BLaER1 (cell line): Measurements from ENCODE around the gene SEC16B.
A peak's percentile ranks its signal among the peaks of the same experiment; 100 is the strongest.

Source experiments
- H3K27ac ChIP-seq: shearing (Covaris generic); formaldehyde crosslinking; 2 replicates; pipeline ENCODE4 v1.8.1; 2022
- H3K27me3 ChIP-seq: shearing (Covaris generic); formaldehyde crosslinking; 2 replicates; pipeline ENCODE4 v1.8.1; 2022
- H3K36me3 ChIP-seq: shearing (Covaris generic); formaldehyde crosslinking; 2 replicates; pipeline ENCODE4 v1.8.1; 2022
- H3K4me1 ChIP-seq: shearing (Covaris generic); formaldehyde crosslinking; 2 replicates; pipeline ENCODE4 v1.8.1; 2022
- H3K4me2 ChIP-seq: shearing (Covaris generic); formaldehyde crosslinking; 2 replicates; pipeline ENCODE4 v1.8.1; 2022
- H3K4me3 ChIP-seq: shearing (Covaris generic); formaldehyde crosslinking; 2 replicates; pipeline ENCODE4 v1.8.1; 2022
- H3K9ac ChIP-seq: shearing (Covaris generic); formaldehyde crosslinking; 2 replicates; pipeline ENCODE4 v1.8.1; 2022
- H3K9me3 ChIP-seq: shearing (Covaris generic); formaldehyde crosslinking; 2 replicates; pipeline ENCODE4 v1.8.1; 2022
- H4K20me1 ChIP-seq: shearing (Covaris generic); formaldehyde crosslinking; 2 replicates; pipeline ENCODE4 v1.8.1; 2022
- Cebpa-rat ChIP-seq: shearing (Covaris generic); IDR thresholded peaks from 2 replicates; pipeline ENCODE4 v1.8.1; 2022

The SEC16B gene, protein sequence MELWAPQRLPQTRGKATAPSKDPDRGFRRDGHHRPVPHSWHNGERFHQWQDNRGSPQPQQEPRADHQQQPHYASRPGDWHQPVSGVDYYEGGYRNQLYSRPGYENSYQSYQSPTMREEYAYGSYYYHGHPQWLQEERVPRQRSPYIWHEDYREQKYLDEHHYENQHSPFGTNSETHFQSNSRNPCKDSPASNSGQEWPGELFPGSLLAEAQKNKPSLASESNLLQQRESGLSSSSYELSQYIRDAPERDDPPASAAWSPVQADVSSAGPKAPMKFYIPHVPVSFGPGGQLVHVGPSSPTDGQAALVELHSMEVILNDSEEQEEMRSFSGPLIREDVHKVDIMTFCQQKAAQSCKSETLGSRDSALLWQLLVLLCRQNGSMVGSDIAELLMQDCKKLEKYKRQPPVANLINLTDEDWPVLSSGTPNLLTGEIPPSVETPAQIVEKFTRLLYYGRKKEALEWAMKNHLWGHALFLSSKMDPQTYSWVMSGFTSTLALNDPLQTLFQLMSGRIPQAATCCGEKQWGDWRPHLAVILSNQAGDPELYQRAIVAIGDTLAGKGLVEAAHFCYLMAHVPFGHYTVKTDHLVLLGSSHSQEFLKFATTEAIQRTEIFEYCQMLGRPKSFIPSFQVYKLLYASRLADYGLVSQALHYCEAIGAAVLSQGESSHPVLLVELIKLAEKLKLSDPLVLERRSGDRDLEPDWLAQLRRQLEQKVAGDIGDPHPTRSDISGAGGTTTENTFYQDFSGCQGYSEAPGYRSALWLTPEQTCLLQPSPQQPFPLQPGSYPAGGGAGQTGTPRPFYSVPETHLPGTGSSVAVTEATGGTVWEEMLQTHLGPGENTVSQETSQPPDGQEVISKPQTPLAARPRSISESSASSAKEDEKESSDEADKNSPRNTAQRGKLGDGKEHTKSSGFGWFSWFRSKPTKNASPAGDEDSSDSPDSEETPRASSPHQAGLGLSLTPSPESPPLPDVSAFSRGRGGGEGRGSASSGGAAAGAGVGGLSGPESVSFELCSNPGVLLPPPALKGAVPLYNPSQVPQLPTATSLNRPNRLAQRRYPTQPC

DNA sequence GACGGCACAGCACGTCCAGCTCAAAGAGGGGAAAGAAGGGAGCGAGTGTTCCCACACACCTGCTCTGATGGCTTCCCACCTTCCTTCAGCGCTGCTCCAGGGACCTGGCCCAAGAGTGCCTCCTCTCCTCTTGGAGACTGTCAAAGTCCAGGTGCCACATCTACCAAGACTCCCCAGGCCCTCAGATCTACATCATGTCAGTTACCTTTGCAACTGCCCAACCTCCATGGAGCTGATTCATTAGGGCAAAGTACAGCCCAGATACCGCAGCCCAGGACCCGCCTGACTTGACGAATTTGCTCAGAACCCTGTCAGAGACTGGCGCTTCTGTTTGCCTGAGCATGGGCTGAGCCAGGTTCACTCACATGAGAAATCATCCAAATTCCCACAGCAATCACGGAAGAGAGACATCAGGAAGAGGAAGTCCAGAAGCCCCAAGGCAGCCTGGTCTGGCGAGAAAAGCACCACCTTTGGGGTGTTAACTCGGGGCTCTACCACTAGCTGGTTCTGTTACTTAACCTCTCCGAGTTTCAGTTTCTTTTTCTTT lies at the start of gene SEC16B:
TSS of gene SEC16B (minus strand) at position 234 of the 547 bp plus-strand sequence. CDS start 2,077 bp downstream, outside the sequence.
- Histone ChIP-seq H3K36me3 (no peaks in the 10 kb centered on the region), H3K27ac (no peak within 1 kb of the TSS), H3K4me2 (no peak within 1 kb of the TSS), H3K9me3 (no peaks in the 10 kb centered on the region), H3K4me3 (no peak within 1 kb of the TSS), H3K4me1 (no peaks in the 10 kb centered on the region), H3K27me3 (no peaks in the 10 kb centered on the region), H3K9ac (no peak within 1 kb of the TSS), H4K20me1 (no peaks in the 10 kb centered on the region)
- TF ChIP-seq Cebpa-rat: no peak

DNA sequence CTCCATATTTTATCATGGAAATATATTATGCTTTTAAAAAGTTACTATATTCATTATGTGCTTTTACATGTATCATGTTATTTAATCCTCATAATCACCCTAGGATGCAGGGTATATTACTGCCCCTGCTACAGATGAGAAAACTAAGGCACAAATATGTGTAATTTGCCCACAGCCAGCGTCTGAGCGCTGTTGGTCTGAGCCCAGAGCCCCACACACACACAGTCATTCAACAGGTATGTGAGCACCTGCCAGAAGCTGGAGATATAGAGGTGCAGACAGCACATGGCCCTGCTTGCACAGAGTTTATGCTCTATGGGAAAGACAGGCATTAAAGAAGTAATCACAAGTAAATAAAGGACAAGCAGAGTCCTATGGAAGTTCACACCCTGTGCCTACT lies 49.8 kb upstream of the SEC16B start:
- Histone ChIP-seq H3K4me3 (no peak overlapping the region), H3K36me3 (no peaks in the 10 kb centered on the region), H3K9me3 (peaks cover 8% of the 10 kb centered on the region), H3K4me2 (no peak overlapping the region), H3K9ac (no peak overlapping the region), H4K20me1 (no peaks in the 10 kb centered on the region), H3K27me3 (no peaks in the 10 kb centered on the region), H3K27ac (no peak overlapping the region), H3K4me1 (no peaks in the 10 kb centered on the region)
- TF ChIP-seq Cebpa-rat: no peak

GRCh38 chr1:178019208-178019607 lies 49.4 kb upstream of the SEC16B start:
- H3K9ac ChIP-seq: no peak overlapping the region
- no peak overlapping the region for H3K4me3 ChIP-seq
- no peak for TF ChIP-seq Cebpa-rat
- H3K4me2 ChIP-seq: no peak overlapping the region
- no peaks in the 10 kb centered on the region for H3K27me3 ChIP-seq
- H3K27ac ChIP-seq: no peak overlapping the region
- H3K4me1 ChIP-seq: no peaks in the 10 kb centered on the region
- H4K20me1 ChIP-seq: no peaks in the 10 kb centered on the region
- H3K36me3 ChIP-seq: no peaks in the 10 kb centered on the region
- H3K9me3 ChIP-seq: peaks cover 8% of the 10 kb centered on the region

DNA sequence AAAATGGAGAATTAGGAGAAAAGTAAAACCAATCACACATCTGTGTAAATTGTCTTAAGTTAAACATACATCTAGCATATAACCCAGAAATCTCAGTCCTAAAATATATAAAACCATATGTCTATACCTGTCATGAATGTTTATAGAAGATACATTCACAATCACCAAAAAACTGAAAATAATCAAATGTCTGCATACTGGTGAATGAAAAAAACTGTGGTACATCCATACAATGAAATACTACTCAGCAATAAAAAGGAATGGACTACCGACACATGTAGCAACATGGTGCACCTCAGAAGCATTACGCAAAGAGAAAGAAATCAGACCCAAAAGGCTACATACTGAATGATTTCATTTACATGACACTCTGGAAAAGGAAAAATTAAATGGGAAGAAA lies 47.7 kb upstream of the SEC16B start:
- no peaks in the 10 kb centered on the region for H3K27me3 ChIP-seq
- no peak for TF ChIP-seq Cebpa-rat
- H3K4me3 ChIP-seq: no peak overlapping the region
- no peak overlapping the region for H3K9ac ChIP-seq
- H3K9me3 ChIP-seq: peaks cover 8% of the 10 kb centered on the region
- H4K20me1 ChIP-seq: no peaks in the 10 kb centered on the region
- no peaks in the 10 kb centered on the region for H3K36me3 ChIP-seq
- no peak overlapping the region for H3K4me2 ChIP-seq
- H3K27ac ChIP-seq: no peak overlapping the region
- H3K4me1 ChIP-seq: no peaks in the 10 kb centered on the region

- no peaks in the 10 kb centered on the region for H3K27me3 ChIP-seq
- H3K36me3 ChIP-seq: no peaks in the 10 kb centered on the region
- no peak overlapping the region for H3K4me2 ChIP-seq
- no peak for TF ChIP-seq Cebpa-rat
- no peaks in the 10 kb centered on the region for H3K9me3 ChIP-seq
- no peaks in the 10 kb centered on the region for H4K20me1 ChIP-seq
- no peak overlapping the region for H3K4me3 ChIP-seq
- H3K4me1 ChIP-seq: no peaks in the 10 kb centered on the region
- H3K27ac ChIP-seq: no peak overlapping the region
- no peak overlapping the region for H3K9ac ChIP-seq
These were observed 42.1 kb upstream of the SEC16B start for GRCh38 chr1:178011864-178012503.

DNA sequence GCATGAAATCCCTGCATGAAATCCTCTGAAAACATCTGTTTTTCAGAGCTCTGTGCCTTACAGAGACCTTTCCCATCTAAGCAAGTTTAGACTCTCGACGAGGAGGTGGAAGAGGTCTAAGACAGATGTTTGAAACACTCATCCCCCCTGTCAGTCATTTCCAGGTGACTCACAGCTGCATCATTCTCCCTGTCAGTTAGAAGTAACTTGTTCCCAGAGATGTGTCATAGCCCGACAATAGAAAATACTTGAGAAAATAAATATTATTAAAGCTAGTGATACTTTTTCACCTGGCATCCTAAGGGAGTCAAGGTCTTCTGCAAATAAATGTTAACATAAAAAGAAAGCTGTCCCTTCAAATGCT lies 41.6 kb upstream of the SEC16B start:
- Histone ChIP-seq H3K27me3 (no peaks in the 10 kb centered on the region), H3K9ac (no peak overlapping the region), H3K9me3 (no peaks in the 10 kb centered on the region), H3K4me3 (no peak overlapping the region), H3K4me2 (no peak overlapping the region), H3K36me3 (no peaks in the 10 kb centered on the region), H4K20me1 (no peaks in the 10 kb centered on the region), H3K27ac (no peak overlapping the region), H3K4me1 (no peaks in the 10 kb centered on the region)
- TF ChIP-seq Cebpa-rat: no peak

DNA sequence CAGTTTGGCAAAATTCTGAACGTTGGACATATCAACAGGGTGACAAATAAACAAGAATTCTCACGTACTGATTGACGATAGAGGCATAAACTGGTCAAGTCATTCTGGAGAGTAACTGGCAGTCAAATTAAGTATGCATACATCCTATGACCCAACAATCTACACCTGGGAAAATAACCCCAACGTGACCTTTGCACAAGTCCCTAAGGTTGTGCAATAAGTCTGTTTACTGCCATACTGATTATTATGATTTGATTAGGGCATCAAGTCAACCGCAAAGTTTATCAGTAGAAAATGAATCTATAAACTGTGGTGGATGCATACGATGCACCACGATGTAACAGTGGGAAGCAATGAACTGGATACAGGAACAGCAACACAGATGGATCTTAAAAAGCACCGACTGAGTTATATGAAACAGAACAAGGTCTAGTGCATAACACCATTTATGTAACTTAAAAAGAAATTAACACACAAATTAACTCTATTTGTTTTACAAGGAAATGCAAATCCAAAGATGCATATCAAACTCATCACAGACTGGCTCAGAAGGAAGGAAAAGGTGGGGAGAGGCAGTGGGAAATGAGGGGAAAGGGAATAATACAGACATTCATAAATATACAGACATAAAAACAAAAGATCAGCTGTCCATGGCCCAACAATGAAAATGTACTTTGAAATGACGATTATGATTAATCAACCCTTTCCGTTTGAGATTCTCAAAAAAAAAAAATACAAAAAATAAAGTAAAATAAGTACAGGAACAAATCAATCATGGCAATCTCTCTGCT lies 41.0 kb upstream of the SEC16B start:
- no peaks in the 10 kb centered on the region for H3K9me3 ChIP-seq

DNA sequence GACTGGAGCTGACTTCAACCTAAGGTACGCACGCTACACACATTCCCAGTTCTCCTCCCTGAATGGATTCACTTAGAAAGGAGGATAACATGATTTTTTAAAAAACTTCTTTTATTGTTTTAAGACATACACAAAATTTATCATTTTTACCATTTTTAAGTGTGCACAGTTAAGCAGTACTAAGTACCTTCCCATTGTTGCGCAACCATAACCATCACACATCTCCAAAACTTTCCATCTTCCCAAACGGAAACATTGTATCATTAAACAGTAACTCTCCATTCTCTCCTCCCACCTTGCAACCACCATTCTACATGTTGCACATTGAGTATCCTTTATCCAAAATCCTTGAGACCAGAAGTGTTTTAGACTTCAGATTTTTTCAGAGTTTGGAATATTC lies 36.2 kb upstream of the SEC16B start:
- Histone ChIP-seq H3K9me3 (no peaks in the 10 kb centered on the region), H3K4me3 (no peak overlapping the region), H3K4me1 (no peaks in the 10 kb centered on the region), H3K9ac (no peak overlapping the region), H3K4me2 (no peak overlapping the region), H3K36me3 (no peaks in the 10 kb centered on the region), H3K27me3 (no peaks in the 10 kb centered on the region), H4K20me1 (no peaks in the 10 kb centered on the region), H3K27ac (no peak overlapping the region)
- TF ChIP-seq Cebpa-rat: peak; percentile 55; the same call in 1 of the 2 replicates

More for the DNA sequence above, 41.0 kb upstream of the SEC16B start:
- Histone ChIP-seq H3K4me2 (no peak overlapping the region), H3K36me3 (no peaks in the 10 kb centered on the region), H3K27ac (no peak overlapping the region), H3K4me1 (no peaks in the 10 kb centered on the region), H4K20me1 (no peaks in the 10 kb centered on the region), H3K9ac (no peak overlapping the region), H3K27me3 (no peaks in the 10 kb centered on the region), H3K4me3 (no peak overlapping the region)
- TF ChIP-seq Cebpa-rat: no peak

DNA sequence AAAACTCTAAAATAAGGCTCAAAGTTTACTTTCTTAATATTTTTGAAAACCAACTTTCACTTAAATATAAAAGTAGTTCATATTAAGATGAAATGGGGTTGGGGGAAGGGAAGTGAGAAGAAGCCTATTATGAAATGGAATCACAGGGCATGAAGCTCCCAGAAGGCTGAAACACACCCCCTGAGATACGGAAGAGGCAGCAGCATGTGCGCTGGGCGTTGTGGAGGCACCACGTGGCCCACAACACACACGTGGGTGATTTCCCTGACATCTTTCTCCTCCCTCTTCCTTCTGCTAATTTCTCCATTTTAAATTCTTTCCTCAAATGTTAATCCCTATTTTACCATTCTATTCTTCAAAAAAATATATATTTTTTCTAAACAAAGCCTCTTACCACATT lies 35.6 kb upstream of the SEC16B start:
- no peak for TF ChIP-seq Cebpa-rat
- H4K20me1 ChIP-seq: no peaks in the 10 kb centered on the region
- H3K9me3 ChIP-seq: no peaks in the 10 kb centered on the region
- H3K9ac ChIP-seq: no peak overlapping the region
- H3K4me2 ChIP-seq: no peak overlapping the region
- no peaks in the 10 kb centered on the region for H3K4me1 ChIP-seq
- H3K27me3 ChIP-seq: no peaks in the 10 kb centered on the region
- H3K4me3 ChIP-seq: no peak overlapping the region
- no peak overlapping the region for H3K27ac ChIP-seq
- no peaks in the 10 kb centered on the region for H3K36me3 ChIP-seq
